Thymus (tissue), 11 donors: ENCODE measurements around the gene SPTLC2. TPM values are rescaled to one million over a fixed set of nuclear protein-coding genes. Genes with fewer than 3 reads are reported as not detected.

Source experiments
- DNase-seq, 9 donors: peaks; one replicate each; pipeline ENCODE4 v3.0.0-alpha.2; 2013; ENCODE audit warnings: low spot score in 9 of 9, low read depth in 6 of 9, missing footprints in 1 of 9
- H3K27ac ChIP-seq, 2 donors: one replicate each; pipeline ENCODE4 v1.5.1; 2013; ENCODE audit warnings: control low read depth in 1 of 2, low read depth in 1 of 2, low read length in 1 of 2, mild to moderate bottlenecking in 1 of 2, moderate library complexity in 1 of 2
- H3K27me3 ChIP-seq, 2 donors: one replicate each; pipeline ENCODE4 v1.5.1; 2013; ENCODE audit warnings: low read length in 1 of 2; ENCODE audit not compliant: control insufficient read depth in 2 of 2, insufficient read depth in 1 of 2
- H3K36me3 ChIP-seq, 2 donors: one replicate each; pipeline ENCODE4 v1.5.1; 2013; ENCODE audit warnings: low read length in 1 of 2, mild to moderate bottlenecking in 1 of 2, moderate library complexity in 1 of 2; ENCODE audit not compliant: control insufficient read depth in 2 of 2, insufficient read depth in 2 of 2
- H3K4me1 ChIP-seq, 2 donors: one replicate each; pipeline ENCODE4 v1.5.1; 2013; ENCODE audit warnings: low read length in 2 of 2; ENCODE audit not compliant: control insufficient read depth in 2 of 2, insufficient read depth in 2 of 2
- H3K4me3 ChIP-seq, 2 donors: one replicate each; pipeline ENCODE4 v1.5.1; 2013; ENCODE audit warnings: low read length in 2 of 2, control low read depth in 1 of 2, mild to moderate bottlenecking in 1 of 2
- H3K9me3 ChIP-seq, 2 donors: one replicate each; pipeline ENCODE4 v1.5.1; 2013; ENCODE audit warnings: low read length in 1 of 2, mild to moderate bottlenecking in 1 of 2; ENCODE audit not compliant: control insufficient read depth in 2 of 2, insufficient read depth in 1 of 2
- WGBS: extraction: QIAGEN DNeasy Blood & Tissue Kit; methylation state at CpG from one replicate; pipeline ENCODE4 v1.1.7; 2013; 5-methylcytosine and 5-hydroxymethylcytosine counted together
- polyA plus RNA-seq: library from polyadenylated mRNA; stranded (reverse); fragments of 200-250 nt; gene quantifications from one replicate; pipeline ENCODE4 v1.2.3, GENCODE V29; 2013
- total RNA-seq: library from RNA; stranded (reverse); fragments of 120-200 nt; gene quantifications from one replicate; pipeline ENCODE4 v1.2.4, GENCODE V29; 2013
- donor health status: healthy.

The SPTLC2 gene
- total and polyA plus RNA-seq, 2 donors, result 7.1 to 13.5 TPM

- DNase-seq, result no peak
- no peaks in the 10 kb centered on the region for H3K9me3 ChIP-seq
- H3K4me1 ChIP-seq, result no peaks in the 10 kb centered on the region
- H3K4me3 ChIP-seq, result no peak overlapping the region
- no peaks in the 10 kb centered on the region for H3K36me3 ChIP-seq
- no peak overlapping the region for H3K27ac ChIP-seq
- H3K27me3 ChIP-seq, result no peaks in the 10 kb centered on the region
- 94% methylated on average over 8 of the region's 8 CpGs for WGBS
These were observed 134.0 kb downstream of the SPTLC2 start for GRCh38 chr14:77482422-77482821.

GRCh38 chr14:77478796-77479195 is 137.6 kb downstream of the SPTLC2 start:
- 96% methylated on average over 1 of the region's 1 CpG for WGBS
- H3K4me1 ChIP-seq, result no peaks in the 10 kb centered on the region
- H3K36me3 ChIP-seq, result no peaks in the 10 kb centered on the region
- DNase-seq, result no peak
- no peak overlapping the region for H3K4me3 ChIP-seq
- H3K27me3 ChIP-seq, result no peaks in the 10 kb centered on the region
- no peak overlapping the region for H3K27ac ChIP-seq
- no peaks in the 10 kb centered on the region for H3K9me3 ChIP-seq

GRCh38 chr14:77478029-77478428 is 138.4 kb downstream of the SPTLC2 start:
- Histone ChIP-seq H3K9me3 (no peaks in the 10 kb centered on the region), H3K27ac (no peak overlapping the region), H3K36me3 (no peaks in the 10 kb centered on the region), H3K4me1 (no peaks in the 10 kb centered on the region), H3K4me3 (no peak overlapping the region), H3K27me3 (no peaks in the 10 kb centered on the region)
- WGBS, result 95% methylated on average over 5 of the region's 5 CpGs
- DNase-seq, result no peak

- H3K27ac ChIP-seq, result no peak overlapping the region
- no peak for DNase-seq
- no peaks in the 10 kb centered on the region for H3K36me3 ChIP-seq
- H3K4me3 ChIP-seq, result no peak overlapping the region
- H3K4me1 ChIP-seq, result no peaks in the 10 kb centered on the region
- H3K27me3 ChIP-seq, result no peaks in the 10 kb centered on the region
- 97% methylated on average over 35 of the region's 35 CpGs for WGBS
- no peaks in the 10 kb centered on the region for H3K9me3 ChIP-seq
These were observed 140.9 kb downstream of the SPTLC2 start for GRCh38 chr14:77475432-77476115.

GRCh38 chr14:77474479-77475177 is 141.8 kb downstream of the SPTLC2 start:
- Histone ChIP-seq H3K27ac (no peak overlapping the region), H3K36me3 (peaks cover under 1 to 2% of the 10 kb centered on the region in 2 donors), H3K4me3 (no peak overlapping the region), H3K9me3 (no peaks in the 10 kb centered on the region), H3K4me1 (no peaks in the 10 kb centered on the region), H3K27me3 (no peaks in the 10 kb centered on the region)
- 84% methylated on average over 9 of the region's 9 CpGs for WGBS
- no peak for DNase-seq

GRCh38 chr14:77473921-77474320 is 142.5 kb downstream of the SPTLC2 start:
- 93% methylated on average over 5 of the region's 5 CpGs for WGBS
- Histone ChIP-seq H3K27ac (no peak overlapping the region), H3K27me3 (no peaks in the 10 kb centered on the region), H3K4me3 (no peak overlapping the region), H3K4me1 (no peaks in the 10 kb centered on the region), H3K9me3 (no peaks in the 10 kb centered on the region), H3K36me3 (peaks cover 7 to 9% of the 10 kb centered on the region in 2 donors)
- DNase-seq, result no peak

GRCh38 chr14:77470224-77470870 is 146.1 kb downstream of the SPTLC2 start:
- 94% methylated on average over 5 of the region's 5 CpGs for WGBS
- no peaks in the 10 kb centered on the region for H3K4me1 ChIP-seq
- no peak for DNase-seq
- H3K27me3 ChIP-seq, result no peaks in the 10 kb centered on the region
- H3K4me3 ChIP-seq, result no peak overlapping the region
- H3K36me3 ChIP-seq, result peaks cover 36% of the 10 kb centered on the region in 2 donors
- no peak overlapping the region for H3K27ac ChIP-seq
- no peaks in the 10 kb centered on the region for H3K9me3 ChIP-seq

- no peaks in the 10 kb centered on the region for H3K4me1 ChIP-seq
- no peak for DNase-seq
- no peaks in the 10 kb centered on the region for H3K9me3 ChIP-seq
- no peak overlapping the region for H3K4me3 ChIP-seq
- no peak overlapping the region for H3K27ac ChIP-seq
- H3K36me3 ChIP-seq, result peaks cover 44% of the 10 kb centered on the region in 2 donors
- no peaks in the 10 kb centered on the region for H3K27me3 ChIP-seq
- 97% methylated on average over 1 of the region's 1 CpG for WGBS
These were observed 146.9 kb downstream of the SPTLC2 start for GRCh38 chr14:77469539-77469938.

GRCh38 chr14:77469067-77469505 is 147.4 kb downstream of the SPTLC2 start:
- Histone ChIP-seq H3K27ac (no peak overlapping the region), H3K4me3 (no peak overlapping the region), H3K36me3 (peaks cover 48% of the 10 kb centered on the region in 2 donors), H3K9me3 (no peaks in the 10 kb centered on the region), H3K27me3 (no peaks in the 10 kb centered on the region), H3K4me1 (no peaks in the 10 kb centered on the region)
- no peak for DNase-seq
- WGBS, result 95% methylated on average over 14 of the region's 14 CpGs
